GM18520 (cell line): Measurements from ENCODE around the gene COMMD7.
A peak's percentile ranks its signal among the peaks of the same experiment; 100 is the strongest.
"Not testable (repeated sequence)": the region's sequence is repeated elsewhere in the genome, so short reads cannot be mapped to it uniquely, and the experiment has no call there.

Experiments used
- ATAC-seq: cut with Tn5 transposase; IDR thresholded peaks from one replicate; pipeline ENCODE4 v1.9.1; 2021; ENCODE audit not compliant: unreplicated experiment

Gene COMMD7

GRCh38 chr20:32767418-32768198, 24.3 kb upstream of the COMMD7 start:
- no peak for ATAC-seq

- not testable (repeated sequence) for ATAC-seq
Observed at GRCh38 chr20:32765230-32765875, 22.1 kb upstream of the COMMD7 start.

- no peak for ATAC-seq
Observed at GRCh38 chr20:32764005-32764960, 21.0 kb upstream of the COMMD7 start.

GRCh38 chr20:32763202-32764004, 20.1 kb upstream of the COMMD7 start:
- ATAC-seq: no peak

- no peak for ATAC-seq
Observed at GRCh38 chr20:32762754-32763201, 19.5 kb upstream of the COMMD7 start.

GRCh38 chr20:32761831-32762753, 18.8 kb upstream of the COMMD7 start, which contains the start of gene DNMT3B:
Gene DNMT3B (plus strand): TSS chr20:32762385. CDS start chr20:32780324, 17,939 bp downstream.
- ATAC-seq: peak; percentile 56

- ATAC-seq: no peak
Observed at GRCh38 chr20:32761417-32761830, 18.2 kb upstream of the COMMD7 start.

GRCh38 chr20:32756156-32756555, 12.9 kb upstream of the COMMD7 start:
- ATAC-seq: no peak

GRCh38 chr20:32753731-32754130, 10.5 kb upstream of the COMMD7 start:
- no peak for ATAC-seq

GRCh38 chr20:32752458-32753250, 9.4 kb upstream of the COMMD7 start:
- no peak for ATAC-seq

- ATAC-seq: no peak
Observed at GRCh38 chr20:32751702-32752457, 8.6 kb upstream of the COMMD7 start.

GRCh38 chr20:32751293-32751692, 8.0 kb upstream of the COMMD7 start:
- no peak for ATAC-seq

GRCh38 chr20:32749914-32750637, 6.8 kb upstream of the COMMD7 start:
- ATAC-seq: no peak

GRCh38 chr20:32742322-32743236, 688 bp downstream of the COMMD7 start:
- ATAC-seq: no peak

- no peak for ATAC-seq
Observed at GRCh38 chr20:32741151-32741550, 2.1 kb downstream of the COMMD7 start.
